Astrocyte of the spinal cord (primary cell): Measurements from ENCODE around the gene NREP.
"Not testable (repeated sequence)": the region's sequence is repeated elsewhere in the genome, so short reads cannot be mapped to it uniquely, and the experiment has no call there.

ENCODE experiments used
- DNase-seq: peaks from one replicate; pipeline ENCODE4 v3.0.0; 2011; ENCODE audit warnings: low read depth, low spot score
- H3K4me3 ChIP-seq: 2 replicates; pipeline ENCODE4 v1.5.1; 2011; ENCODE audit warnings: low read depth, mild to moderate bottlenecking, low read length, moderate library complexity
- in situ Hi-C: cut with HindIII; loops from 2 replicates; pipeline ENCODE4 v1.10.0; 2017; ENCODE audit warnings: low sequenced_read_pairs
- TF ChIP-seq, protein P1 (sequence below): IDR thresholded peaks from 2 replicates; pipeline ENCODE4 v1.5.1; 2012; ENCODE audit warnings: low read depth, mild to moderate bottlenecking, low read length, inconsistent platforms

The NREP gene

DNA sequence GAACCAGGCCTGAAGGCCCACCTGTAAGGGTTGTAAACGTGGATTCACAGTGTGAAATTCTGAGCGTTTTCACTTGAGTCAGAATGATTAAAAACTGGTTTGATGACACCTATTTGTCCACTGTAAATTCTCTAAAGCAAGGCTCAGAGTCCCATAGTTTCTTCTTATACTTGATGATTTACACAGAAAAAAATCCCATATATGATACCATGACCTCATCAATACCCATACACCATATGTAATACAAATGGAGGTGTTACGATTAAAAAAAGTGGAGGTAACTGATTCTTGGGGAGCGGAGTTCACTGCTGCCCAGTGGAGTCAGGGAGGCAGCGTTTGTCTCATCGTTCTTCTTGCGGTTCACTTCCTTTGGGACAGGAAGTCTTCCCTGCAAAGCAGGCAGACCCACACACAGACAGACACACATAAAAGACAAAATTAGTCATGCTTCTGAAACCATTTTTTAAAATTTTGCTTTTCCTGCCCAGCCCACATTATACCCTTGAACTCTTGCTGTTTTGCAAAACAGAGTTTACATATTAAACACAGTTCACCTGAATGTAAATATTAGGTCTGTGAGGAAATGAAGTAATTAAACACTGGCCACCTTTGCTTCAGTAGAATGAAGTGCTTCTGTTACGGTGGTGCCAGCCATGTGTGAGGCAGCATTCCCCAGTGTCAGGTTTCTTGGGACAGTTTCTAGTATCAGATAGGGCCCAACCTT lies 26.2 kb downstream of the NREP start:
- H3K4me3 ChIP-seq = no peak overlapping the region
- TF ChIP-seq, protein P1, sequence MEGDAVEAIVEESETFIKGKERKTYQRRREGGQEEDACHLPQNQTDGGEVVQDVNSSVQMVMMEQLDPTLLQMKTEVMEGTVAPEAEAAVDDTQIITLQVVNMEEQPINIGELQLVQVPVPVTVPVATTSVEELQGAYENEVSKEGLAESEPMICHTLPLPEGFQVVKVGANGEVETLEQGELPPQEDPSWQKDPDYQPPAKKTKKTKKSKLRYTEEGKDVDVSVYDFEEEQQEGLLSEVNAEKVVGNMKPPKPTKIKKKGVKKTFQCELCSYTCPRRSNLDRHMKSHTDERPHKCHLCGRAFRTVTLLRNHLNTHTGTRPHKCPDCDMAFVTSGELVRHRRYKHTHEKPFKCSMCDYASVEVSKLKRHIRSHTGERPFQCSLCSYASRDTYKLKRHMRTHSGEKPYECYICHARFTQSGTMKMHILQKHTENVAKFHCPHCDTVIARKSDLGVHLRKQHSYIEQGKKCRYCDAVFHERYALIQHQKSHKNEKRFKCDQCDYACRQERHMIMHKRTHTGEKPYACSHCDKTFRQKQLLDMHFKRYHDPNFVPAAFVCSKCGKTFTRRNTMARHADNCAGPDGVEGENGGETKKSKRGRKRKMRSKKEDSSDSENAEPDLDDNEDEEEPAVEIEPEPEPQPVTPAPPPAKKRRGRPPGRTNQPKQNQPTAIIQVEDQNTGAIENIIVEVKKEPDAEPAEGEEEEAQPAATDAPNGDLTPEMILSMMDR = no peak
- DNase-seq = no peak
- in situ Hi-C loops = no loop called here

DNA sequence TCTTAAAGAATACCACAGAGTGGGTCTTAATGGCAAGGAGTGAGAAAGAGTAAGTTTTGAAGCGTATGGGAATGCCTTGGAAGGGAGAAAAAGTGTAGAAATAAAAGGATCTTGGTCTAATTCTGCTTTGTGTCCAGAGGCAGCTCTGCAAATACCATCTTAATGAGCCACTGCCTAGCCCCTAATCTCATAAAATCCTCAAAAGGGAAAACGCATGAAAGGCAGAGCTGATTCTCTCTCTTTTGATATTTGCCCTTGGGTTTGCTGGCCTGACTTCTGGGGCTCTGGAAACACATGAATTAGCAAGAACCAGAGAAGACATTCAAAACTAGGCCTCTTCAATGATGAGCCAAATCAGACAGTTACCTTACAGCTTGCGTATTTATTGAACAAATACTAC lies 28.1 kb downstream of the NREP start:
- in situ Hi-C loops = no loop called here
- H3K4me3 ChIP-seq = no peak overlapping the region
- TF ChIP-seq, protein P1 = no peak
- DNase-seq = no peak

DNA sequence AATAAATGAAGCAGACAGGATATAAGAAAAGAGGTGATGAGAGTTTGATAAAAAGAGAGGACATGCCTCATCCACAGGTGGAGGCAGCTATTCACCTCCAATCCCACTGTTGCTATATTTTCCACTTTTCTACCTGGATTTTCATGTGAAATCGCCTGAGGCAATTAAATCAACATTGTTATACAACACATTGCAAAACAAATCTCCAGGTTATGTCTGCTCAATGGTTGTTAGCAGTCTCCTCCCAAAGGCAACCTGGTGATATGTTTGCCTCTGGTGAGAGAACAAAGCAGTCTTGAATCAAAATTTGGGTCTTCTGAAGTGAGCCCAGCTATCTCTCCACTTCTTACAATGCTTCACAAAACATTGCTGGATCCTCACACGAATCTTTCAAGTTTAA lies 30.0 kb downstream of the NREP start:
- no peak for DNase-seq
- H3K4me3 ChIP-seq = no peak overlapping the region
- in situ Hi-C loops = no loop called here
- TF ChIP-seq, protein P1 = no peak

DNA sequence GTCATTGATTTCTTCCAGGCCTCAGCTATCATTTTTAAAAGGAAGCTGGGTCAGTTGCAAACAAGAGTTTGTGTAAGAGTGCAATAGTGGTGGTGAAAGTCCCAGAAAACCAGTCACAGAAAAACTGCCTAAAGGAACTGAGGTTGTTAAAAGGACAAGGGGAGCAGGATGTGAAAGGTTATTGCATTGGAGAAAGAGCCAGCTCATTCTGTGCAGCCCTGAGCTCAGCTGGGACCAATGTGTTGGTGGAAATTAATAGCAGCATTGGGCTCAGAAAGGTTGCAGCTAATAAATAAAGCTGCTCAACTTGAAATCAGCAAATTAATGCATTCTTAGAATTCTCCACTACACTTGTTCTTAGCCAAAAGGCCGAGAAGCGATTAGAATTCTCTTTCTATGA lies 34.9 kb downstream of the NREP start:
- TF ChIP-seq, protein P1 = no peak
- in situ Hi-C loops = no loop called here
- no peak for DNase-seq
- H3K4me3 ChIP-seq = no peak overlapping the region

DNA sequence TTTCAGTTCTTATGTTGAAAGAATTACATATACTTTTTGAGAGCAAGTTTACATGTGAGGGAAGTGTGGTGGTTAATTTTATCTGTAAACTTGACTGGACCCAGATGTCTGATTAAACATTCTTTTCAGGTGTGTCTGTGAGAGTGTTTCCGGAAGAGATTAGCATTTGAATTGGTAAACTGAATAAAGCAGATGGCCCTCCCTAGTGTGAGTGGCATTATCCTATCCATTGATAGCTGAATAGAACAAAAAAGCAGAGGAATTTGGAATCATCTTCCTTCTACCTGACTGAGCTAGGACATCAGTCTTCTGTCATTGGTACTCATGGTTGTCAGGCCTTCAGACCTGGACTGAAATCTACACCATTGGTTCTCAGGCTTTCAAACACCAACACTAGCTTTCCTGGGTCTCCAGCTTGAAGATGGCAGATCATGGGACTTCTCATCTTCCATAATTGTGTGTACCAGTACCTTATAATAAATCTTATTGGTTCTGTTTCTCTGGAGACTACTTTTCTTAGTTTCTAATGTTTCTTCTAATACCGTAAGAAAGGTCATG lies 36.6 kb downstream of the NREP start:
- in situ Hi-C loops = no loop called here
- TF ChIP-seq, protein P1 = no peak
- no peak for DNase-seq
- no peak overlapping the region for H3K4me3 ChIP-seq

DNA sequence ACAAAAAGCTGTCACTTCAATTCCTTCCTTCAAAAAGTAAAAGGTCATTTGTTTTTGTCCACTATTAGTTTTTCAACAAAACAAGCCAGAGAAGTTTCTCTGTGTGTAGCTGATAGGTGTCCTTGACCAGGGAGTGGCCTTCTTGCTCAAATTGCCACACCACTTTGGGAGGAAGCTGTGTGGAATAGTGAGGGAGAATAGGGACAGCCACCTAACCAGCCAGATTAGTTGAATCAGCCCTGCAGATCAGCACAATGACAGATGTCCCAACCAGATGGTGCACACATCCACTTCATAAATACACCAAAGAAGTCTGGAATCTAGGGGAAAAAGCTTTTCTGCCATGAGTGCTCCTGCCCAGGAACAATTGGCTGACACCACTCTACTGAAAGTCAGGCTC lies 37.2 kb downstream of the NREP start:
- DNase-seq = no peak
- in situ Hi-C loops = no loop called here
- H3K4me3 ChIP-seq = no peak overlapping the region
- TF ChIP-seq, protein P1 = no peak

DNA sequence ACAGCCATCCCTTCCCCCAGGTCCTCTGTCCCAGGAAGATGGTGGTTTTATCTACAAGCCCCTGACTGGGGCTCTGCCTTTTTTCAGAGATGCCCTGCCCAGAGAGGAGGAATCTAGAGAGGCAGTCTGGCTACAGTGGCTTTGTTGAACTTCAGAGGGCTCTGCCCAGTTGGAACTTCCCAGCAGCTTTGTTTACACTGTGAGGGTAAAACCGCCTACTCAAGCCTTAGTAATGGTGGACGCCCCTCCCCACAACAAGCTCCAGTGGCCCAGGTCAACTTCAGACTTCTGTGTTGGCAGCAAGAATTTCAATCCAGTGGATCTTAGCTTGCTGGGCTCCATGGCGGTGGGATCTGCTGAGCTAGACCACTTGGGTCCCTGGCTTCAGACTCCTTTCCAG lies 40.2 kb downstream of the NREP start:
- in situ Hi-C loops, DNase-seq: not testable (repeated sequence)

More for the DNA sequence above, 40.2 kb downstream of the NREP start:
- H3K4me3 ChIP-seq = not testable (repeated sequence)
